ENCODE measurements around the gene RNF126. TPM values are rescaled to one million over a fixed set of nuclear protein-coding genes. Genes with fewer than 3 reads are reported as not detected.

Gene RNF126
- total RNA-seq, 1 donor from 2014 or later, result 39.0 TPM

DNA sequence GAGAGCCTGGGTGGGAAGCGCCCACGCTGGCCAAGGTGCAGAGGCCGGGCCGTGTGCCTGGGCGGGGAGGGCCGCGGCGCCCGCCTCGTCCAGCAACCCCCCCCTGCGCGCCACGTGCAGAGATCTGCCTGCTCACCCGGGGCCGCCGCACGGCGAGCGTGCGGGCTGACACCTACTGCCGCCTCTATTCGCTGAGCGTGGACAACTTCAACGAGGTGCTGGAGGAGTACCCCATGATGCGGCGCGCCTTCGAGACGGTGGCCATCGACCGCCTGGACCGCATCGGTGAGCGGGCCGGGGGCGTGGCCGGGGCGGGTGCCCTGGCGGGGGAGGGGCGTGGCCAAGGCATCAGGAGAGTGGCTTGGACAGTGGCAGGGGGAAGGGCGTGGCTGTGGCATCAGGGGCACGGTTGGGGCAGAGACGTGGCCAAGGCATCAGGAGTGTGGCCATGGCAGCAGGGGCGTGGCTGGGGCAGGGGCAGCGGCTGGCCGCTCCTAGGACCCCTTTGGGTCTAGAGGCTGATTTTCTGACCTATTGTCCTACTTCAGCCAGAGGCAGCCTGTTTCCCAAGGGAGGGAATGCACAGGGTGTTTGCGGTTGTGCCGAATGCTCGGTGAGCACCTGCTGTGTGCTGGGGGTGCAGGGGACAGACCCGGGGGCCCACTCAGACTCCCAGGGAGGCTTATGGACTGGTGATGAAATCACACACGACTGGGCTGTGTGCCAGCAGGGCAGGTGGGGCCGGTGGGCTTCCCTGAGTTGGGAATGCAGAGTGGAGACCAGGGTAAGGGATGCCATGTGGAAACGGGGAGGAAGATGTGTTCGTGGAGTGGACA lies 49.1 kb downstream of the RNF126 start:
- H3K27me3 ChIP-seq, result no peaks in the 10 kb centered on the region

DNA sequence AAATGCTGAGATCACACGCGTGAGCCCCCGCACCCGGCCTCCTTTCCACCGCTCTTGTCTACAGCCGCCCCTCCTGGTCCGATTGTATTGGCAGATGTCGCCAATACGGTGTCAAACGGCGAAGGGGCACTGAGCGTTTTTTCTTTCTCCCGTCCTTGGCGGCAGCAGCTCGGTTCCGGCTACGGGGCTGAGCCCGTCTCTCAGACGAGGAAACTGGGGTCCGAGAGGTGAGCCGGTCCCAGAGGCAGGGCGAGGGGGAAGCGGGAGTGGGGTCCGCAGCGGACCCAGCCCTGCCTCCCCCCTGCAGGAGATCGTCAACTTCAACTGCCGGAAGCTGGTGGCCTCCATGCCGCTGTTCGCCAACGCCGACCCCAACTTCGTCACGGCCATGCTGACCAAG lies 50.1 kb downstream of the RNF126 start:
- DNase-seq (ENCODE audit: low spot score in 2 of 2), result no peak
- Histone ChIP-seq H3K9me3 (no peaks in the 10 kb centered on the region), H3K27me3 (no peaks in the 10 kb centered on the region), H3K36me3 (peaks cover 9 to 11% of the 10 kb centered on the region in 2 donors), H3K27ac (no peak overlapping the region), H3K4me1 (no peaks in the 10 kb centered on the region), H3K4me3 (no peak overlapping the region)
- intact Hi-C loops (cut with DNase I), result no loop called here
- TF ChIP-seq, protein P1, sequence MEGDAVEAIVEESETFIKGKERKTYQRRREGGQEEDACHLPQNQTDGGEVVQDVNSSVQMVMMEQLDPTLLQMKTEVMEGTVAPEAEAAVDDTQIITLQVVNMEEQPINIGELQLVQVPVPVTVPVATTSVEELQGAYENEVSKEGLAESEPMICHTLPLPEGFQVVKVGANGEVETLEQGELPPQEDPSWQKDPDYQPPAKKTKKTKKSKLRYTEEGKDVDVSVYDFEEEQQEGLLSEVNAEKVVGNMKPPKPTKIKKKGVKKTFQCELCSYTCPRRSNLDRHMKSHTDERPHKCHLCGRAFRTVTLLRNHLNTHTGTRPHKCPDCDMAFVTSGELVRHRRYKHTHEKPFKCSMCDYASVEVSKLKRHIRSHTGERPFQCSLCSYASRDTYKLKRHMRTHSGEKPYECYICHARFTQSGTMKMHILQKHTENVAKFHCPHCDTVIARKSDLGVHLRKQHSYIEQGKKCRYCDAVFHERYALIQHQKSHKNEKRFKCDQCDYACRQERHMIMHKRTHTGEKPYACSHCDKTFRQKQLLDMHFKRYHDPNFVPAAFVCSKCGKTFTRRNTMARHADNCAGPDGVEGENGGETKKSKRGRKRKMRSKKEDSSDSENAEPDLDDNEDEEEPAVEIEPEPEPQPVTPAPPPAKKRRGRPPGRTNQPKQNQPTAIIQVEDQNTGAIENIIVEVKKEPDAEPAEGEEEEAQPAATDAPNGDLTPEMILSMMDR (IDR thresholded peaks at IDR 0.05), result no peak

More for the DNA sequence above, 49.1 kb downstream of the RNF126 start:
- Histone ChIP-seq H3K36me3 (peaks cover 19 to 21% of the 10 kb centered on the region in 2 donors), H3K27ac (no peak overlapping the region), H3K4me3 (no peak overlapping the region), H3K4me1 (no peaks in the 10 kb centered on the region), H3K9me3 (no peaks in the 10 kb centered on the region)
- TF ChIP-seq, protein P1 (IDR thresholded peaks at IDR 0.05), result no peak
- intact Hi-C loops (cut with DNase I), result no loop called here
- DNase-seq (ENCODE audit: low spot score in 2 of 2), result no peak

DNA sequence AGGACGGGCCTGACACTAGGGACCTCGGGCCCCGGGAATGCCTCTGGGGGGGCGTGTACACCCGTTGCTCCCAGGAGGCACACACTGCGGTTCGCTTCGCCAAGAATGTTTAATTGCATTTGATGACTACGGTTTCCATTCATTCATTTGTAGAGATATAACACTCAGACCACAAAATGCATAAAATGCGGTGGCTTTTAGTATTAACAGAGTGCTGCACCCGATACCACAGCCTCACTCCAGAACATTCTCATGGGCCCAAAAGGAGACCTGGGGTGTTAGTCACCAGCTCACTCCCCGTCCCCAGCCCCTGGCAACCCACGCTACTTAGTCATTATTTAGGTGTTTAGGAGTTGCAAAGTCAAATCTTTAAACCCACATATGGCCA lies 51.5 kb downstream of the RNF126 start:
- no peak overlapping the region for H3K4me3 ChIP-seq
- no peak overlapping the region for H3K27ac ChIP-seq
- intact Hi-C loops (cut with DNase I), result no loop called here

DNA sequence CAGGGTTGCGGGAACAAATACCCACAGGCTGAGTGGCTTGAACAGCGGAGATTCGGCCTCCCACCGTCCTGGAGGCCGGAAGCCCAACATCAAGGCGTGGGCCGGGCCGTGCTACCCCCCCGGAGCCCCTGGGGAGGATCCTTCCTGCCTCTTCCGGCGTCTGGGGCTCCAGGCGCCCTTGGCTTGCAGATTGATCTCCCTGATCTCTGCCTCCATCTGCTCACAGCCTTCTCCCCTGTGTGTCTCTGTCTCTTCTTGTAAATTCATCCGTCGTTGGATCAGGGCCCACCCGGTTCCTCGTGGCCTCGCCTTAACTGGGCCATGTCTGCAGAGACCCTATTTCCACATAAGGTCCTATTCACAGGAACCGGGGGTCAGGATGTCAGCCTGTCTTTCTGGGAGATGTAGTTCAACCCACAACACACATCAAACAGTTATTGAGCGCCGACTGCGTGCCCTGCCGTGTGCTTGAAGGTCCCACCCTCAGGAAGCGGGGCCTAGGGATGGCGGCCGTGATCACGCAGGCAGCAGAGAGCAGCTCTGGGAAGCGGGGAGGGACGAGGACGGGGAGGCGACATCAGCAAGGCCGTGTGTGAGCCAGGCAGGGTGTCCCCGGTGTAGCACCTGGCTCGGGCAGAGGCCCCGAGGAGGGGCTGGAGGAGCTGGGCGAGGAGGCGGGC lies 52.1 kb downstream of the RNF126 start:
- DNase-seq (ENCODE audit: low spot score in 2 of 2), result no peak
- H3K27me3 ChIP-seq, result no peaks in the 10 kb centered on the region
- H3K4me3 ChIP-seq, result peak overlapping the region in 1 of 2 donors; percentile 12
- no peak overlapping the region for H3K27ac ChIP-seq
- no peaks in the 10 kb centered on the region for H3K4me1 ChIP-seq
- no peaks in the 10 kb centered on the region for H3K36me3 ChIP-seq
- TF ChIP-seq, protein P1 (IDR thresholded peaks at IDR 0.05), result no peak
- no peaks in the 10 kb centered on the region for H3K9me3 ChIP-seq
- intact Hi-C loops (cut with DNase I), result no loop called here

More for the DNA sequence above, 51.5 kb downstream of the RNF126 start:
- no peaks in the 10 kb centered on the region for H3K36me3 ChIP-seq
- DNase-seq (ENCODE audit: low spot score in 2 of 2), result no peak
- H3K4me1 ChIP-seq, result no peaks in the 10 kb centered on the region
- H3K9me3 ChIP-seq, result no peaks in the 10 kb centered on the region
- H3K27me3 ChIP-seq, result no peaks in the 10 kb centered on the region
- TF ChIP-seq, protein P1 (IDR thresholded peaks at IDR 0.05), result no peak

DNA sequence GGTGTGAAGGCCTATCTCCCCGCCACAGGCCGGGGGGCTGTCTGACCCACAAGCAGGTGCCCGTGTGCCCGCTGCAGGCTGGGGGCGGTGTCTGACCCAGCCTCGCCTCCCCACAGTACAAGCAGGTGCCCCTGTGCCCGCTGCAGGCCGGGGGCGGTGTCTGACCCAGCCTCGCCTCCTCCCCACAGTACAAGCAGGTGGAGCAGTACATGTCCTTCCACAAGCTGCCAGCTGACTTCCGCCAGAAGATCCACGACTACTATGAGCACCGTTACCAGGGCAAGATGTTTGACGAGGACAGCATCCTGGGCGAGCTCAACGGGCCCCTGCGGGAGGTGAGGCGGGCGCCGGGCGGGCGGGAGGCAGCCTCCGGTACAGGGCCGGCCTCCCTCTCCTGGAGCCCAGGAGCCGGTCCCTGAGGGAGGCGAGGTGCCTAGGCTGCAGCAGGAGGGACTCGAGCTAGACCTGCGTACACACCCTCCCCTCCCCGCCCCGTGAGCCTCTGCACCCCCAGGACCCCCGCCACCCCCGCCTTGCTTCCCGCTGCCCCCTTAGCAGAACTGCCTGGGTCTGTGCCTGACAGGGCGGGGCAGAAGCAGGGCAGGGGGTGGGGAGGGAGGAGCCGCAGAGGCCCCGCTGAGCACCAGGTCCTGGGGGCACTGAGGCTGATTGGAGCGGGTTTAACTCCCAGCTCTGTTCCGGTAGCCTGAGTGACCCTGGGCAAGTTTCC lies 52.8 kb downstream of the RNF126 start:
- DNase-seq (ENCODE audit: low spot score in 2 of 2), result no peak
- H3K27me3 ChIP-seq, result no peaks in the 10 kb centered on the region
- no peaks in the 10 kb centered on the region for H3K4me1 ChIP-seq
- H3K36me3 ChIP-seq, result no peaks in the 10 kb centered on the region
- no peaks in the 10 kb centered on the region for H3K9me3 ChIP-seq
- peak overlapping the region in 1 of 2 donors; percentile 12 for H3K4me3 ChIP-seq
- intact Hi-C loops (cut with DNase I), result no loop called here
- TF ChIP-seq, protein P1 (IDR thresholded peaks at IDR 0.05), result no peak
- no peak overlapping the region for H3K27ac ChIP-seq

Data from ascending aorta (tissue), 2 donors.